HL-60 (cell line): ENCODE measurements around the gene SCN2A.

Experiments used
- CTCF ChIP-seq: IDR thresholded peaks from one replicate; pipeline ENCODE4 v1.5.1; 2011; ENCODE audit warnings: low read length, control low read depth, inconsistent platforms; ENCODE audit not compliant: insufficient read depth
- POLR2AphosphoS5 ChIP-seq: IDR thresholded peaks from 2 replicates; pipeline ENCODE4 v1.6.1; 2012; ENCODE audit warnings: low read depth
- TF ChIP-seq, protein P1 (sequence below): IDR thresholded peaks from 2 replicates; pipeline ENCODE4 v1.6.1; 2012; ENCODE audit warnings: low read depth; ENCODE audit not compliant: insufficient replicate concordance

- TF ChIP-seq CTCF, result no peak
- TF ChIP-seq, protein P1, sequence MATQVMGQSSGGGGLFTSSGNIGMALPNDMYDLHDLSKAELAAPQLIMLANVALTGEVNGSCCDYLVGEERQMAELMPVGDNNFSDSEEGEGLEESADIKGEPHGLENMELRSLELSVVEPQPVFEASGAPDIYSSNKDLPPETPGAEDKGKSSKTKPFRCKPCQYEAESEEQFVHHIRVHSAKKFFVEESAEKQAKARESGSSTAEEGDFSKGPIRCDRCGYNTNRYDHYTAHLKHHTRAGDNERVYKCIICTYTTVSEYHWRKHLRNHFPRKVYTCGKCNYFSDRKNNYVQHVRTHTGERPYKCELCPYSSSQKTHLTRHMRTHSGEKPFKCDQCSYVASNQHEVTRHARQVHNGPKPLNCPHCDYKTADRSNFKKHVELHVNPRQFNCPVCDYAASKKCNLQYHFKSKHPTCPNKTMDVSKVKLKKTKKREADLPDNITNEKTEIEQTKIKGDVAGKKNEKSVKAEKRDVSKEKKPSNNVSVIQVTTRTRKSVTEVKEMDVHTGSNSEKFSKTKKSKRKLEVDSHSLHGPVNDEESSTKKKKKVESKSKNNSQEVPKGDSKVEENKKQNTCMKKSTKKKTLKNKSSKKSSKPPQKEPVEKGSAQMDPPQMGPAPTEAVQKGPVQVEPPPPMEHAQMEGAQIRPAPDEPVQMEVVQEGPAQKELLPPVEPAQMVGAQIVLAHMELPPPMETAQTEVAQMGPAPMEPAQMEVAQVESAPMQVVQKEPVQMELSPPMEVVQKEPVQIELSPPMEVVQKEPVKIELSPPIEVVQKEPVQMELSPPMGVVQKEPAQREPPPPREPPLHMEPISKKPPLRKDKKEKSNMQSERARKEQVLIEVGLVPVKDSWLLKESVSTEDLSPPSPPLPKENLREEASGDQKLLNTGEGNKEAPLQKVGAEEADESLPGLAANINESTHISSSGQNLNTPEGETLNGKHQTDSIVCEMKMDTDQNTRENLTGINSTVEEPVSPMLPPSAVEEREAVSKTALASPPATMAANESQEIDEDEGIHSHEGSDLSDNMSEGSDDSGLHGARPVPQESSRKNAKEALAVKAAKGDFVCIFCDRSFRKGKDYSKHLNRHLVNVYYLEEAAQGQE, result no peak
- no peak for TF ChIP-seq POLR2AphosphoS5
These were observed 109.2 kb downstream of the SCN2A start for GRCh38 chr2:165348441-165348840.
